Vagina (tissue), 2 donors: ENCODE results near the gene CLEC12A. TPM values are rescaled to one million over a fixed set of nuclear protein-coding genes. Genes with fewer than 3 reads are reported as not detected.

ENCODE experiments used
- DNase-seq, 2 donors: peaks; one replicate each; pipeline ENCODE4 v3.0.0-alpha.2; 2017; ENCODE audit errors: extremely low spot score in 2 of 2
- H3K27ac ChIP-seq: fragments of 200-600 bp; sonication (generic); one replicate; pipeline ENCODE4 v1.5.1; 2019
- H3K27me3 ChIP-seq: fragments of 200-600 bp; sonication (generic); one replicate; pipeline ENCODE4 v1.5.1; 2019
- H3K36me3 ChIP-seq, 2 donors: fragments of 200-600 bp; sonication (generic); one replicate each; pipeline ENCODE4 v1.5.1; 2017 to 2019
- H3K4me1 ChIP-seq: fragments of 200-600 bp; sonication (generic); one replicate; pipeline ENCODE4 v1.5.1; 2019
- H3K4me3 ChIP-seq, 2 donors: fragments of 200-600 bp; sonication (generic); 1 replicate in 1 of 2; 2 replicates in 1 of 2; pipeline ENCODE4 v1.5.1; 2016 to 2019
- H3K9me3 ChIP-seq: fragments of 200-600 bp; sonication (generic); one replicate; pipeline ENCODE4 v1.5.1; 2019
- CTCF ChIP-seq, 3 experiments: fragments of 450-650 bp in 2 of 3; fragments of 200-600 bp in 1 of 3; sonication (generic) in 1 of 3; IDR thresholded peaks; one replicate each; pipeline ENCODE4 v1.5.1; 2017 to 2019; ENCODE audit warnings: antibody characterized with exemption in 3 of 3, mild to moderate bottlenecking in 2 of 3, moderate library complexity in 2 of 3
- POLR2A ChIP-seq, 2 donors: fragments of 450-650 bp; IDR thresholded peaks; one replicate each; pipeline ENCODE4 v1.6.1; 2017; ENCODE audit warnings: antibody characterized with exemption in 2 of 2, mild to moderate bottlenecking in 2 of 2, moderate library complexity in 2 of 2
- POLR2AphosphoS5 ChIP-seq, 2 donors: sonication (generic); formaldehyde crosslinking; IDR thresholded peaks; one replicate each; pipeline ENCODE4 v1.9.0; 2017; ENCODE audit warnings: antibody characterized with exemption in 2 of 2, mild to moderate bottlenecking in 2 of 2, low read depth in 1 of 2; ENCODE audit not compliant: insufficient read depth in 1 of 2
- intact Hi-C: fragments of 100-400 bp; cut with DNase I; formaldehyde crosslinking; loops from one replicate; pipeline ENCODE4 v1.15.1; 2023
- total RNA-seq: library from RNA; depleted of rRNA; stranded (reverse); fragments of >200 nt; gene quantifications from one replicate; pipeline ENCODE4 v1.2.3, GENCODE V29; 2016

CLEC12A gene
- total RNA-seq, 1 donor from 2014 or later = not detected

DNA sequence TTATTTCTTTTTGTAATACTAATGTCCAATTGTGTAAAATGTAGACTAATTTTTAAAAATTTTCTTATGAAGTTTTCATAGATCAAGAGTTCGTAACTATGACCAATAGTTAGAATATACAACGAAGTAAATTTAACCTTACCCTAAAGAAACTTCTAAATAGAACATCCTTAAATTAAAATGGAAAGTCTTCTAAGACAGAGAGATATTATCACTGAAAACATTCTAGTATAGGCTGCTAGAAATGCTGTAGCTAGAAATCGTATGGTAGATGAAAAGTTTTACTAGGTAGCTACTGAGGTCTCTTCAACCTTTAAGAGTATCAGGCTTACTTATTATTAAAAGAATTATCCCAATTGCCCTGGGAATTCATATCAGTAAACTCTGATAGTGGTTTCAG lies 40.0 kb upstream of the CLEC12A start:
- no peak overlapping the region for H3K27ac ChIP-seq
- no peaks in the 10 kb centered on the region for H3K4me1 ChIP-seq
- intact Hi-C loops = no loop called here
- no peak for TF ChIP-seq POLR2A (IDR thresholded peaks at IDR 0.05)
- TF ChIP-seq CTCF (IDR thresholded peaks at IDR 0.05) = no peak
- TF ChIP-seq POLR2AphosphoS5 (IDR thresholded peaks at IDR 0.05; ENCODE audit: insufficient read depth in 1 of 2, low read depth in 1 of 2) = no peak
- H3K4me3 ChIP-seq = no peak overlapping the region
- DNase-seq = no peak
- H3K9me3 ChIP-seq = no peaks in the 10 kb centered on the region
- no peaks in the 10 kb centered on the region for H3K36me3 ChIP-seq
- no peaks in the 10 kb centered on the region for H3K27me3 ChIP-seq

DNA sequence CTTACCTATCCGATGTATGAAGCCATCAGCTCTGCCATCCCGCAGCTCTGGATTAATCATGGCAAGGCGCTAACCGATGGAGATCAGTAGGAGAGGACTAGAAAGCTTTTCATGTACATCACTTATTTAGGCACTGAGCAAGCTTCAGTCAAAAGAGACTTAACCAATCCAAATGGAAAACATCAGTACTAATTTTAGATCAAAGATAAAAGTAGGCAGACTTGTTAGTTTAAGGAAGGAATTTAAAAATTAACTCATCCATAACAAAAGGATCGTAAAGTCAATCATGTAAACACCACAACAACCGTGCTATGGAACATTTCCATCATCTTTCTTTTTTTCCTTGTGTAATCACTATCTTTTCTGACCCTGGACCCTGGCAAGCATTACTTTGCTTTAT lies 38.9 kb upstream of the CLEC12A start, which contains the start of gene CLEC2A:
Gene CLEC2A, minus strand, starts transcription at position 101 of the 400 bp plus-strand sequence. Its CDS starts 41 bp downstream, at position 60.
- no peak within 1 kb of the TSS for H3K4me3 ChIP-seq
- intact Hi-C loops = no loop called here
- H3K9me3 ChIP-seq = no peaks in the 10 kb centered on the region
- no peak within 1 kb of the TSS for H3K27ac ChIP-seq
- H3K36me3 ChIP-seq = no peaks in the 10 kb centered on the region
- no peak for DNase-seq
- TF ChIP-seq CTCF (IDR thresholded peaks at IDR 0.05) (no peak), POLR2AphosphoS5 (IDR thresholded peaks at IDR 0.05; ENCODE audit: insufficient read depth in 1 of 2, low read depth in 1 of 2) (no peak), POLR2A (IDR thresholded peaks at IDR 0.05) (no peak)
- no peaks in the 10 kb centered on the region for H3K4me1 ChIP-seq
- H3K27me3 ChIP-seq = no peaks in the 10 kb centered on the region

GRCh38 chr12:9933958-9934357 lies 37.3 kb upstream of the CLEC12A start:
- no peaks in the 10 kb centered on the region for H3K36me3 ChIP-seq
- no peak for DNase-seq
- intact Hi-C loops = no loop called here
- TF ChIP-seq POLR2A (IDR thresholded peaks at IDR 0.05) (no peak), CTCF (IDR thresholded peaks at IDR 0.05) (no peak), POLR2AphosphoS5 (IDR thresholded peaks at IDR 0.05; ENCODE audit: insufficient read depth in 1 of 2, low read depth in 1 of 2) (no peak)
- no peak overlapping the region for H3K27ac ChIP-seq
- no peak overlapping the region for H3K4me3 ChIP-seq
- no peaks in the 10 kb centered on the region for H3K27me3 ChIP-seq
- no peaks in the 10 kb centered on the region for H3K4me1 ChIP-seq
- H3K9me3 ChIP-seq = no peaks in the 10 kb centered on the region

DNA sequence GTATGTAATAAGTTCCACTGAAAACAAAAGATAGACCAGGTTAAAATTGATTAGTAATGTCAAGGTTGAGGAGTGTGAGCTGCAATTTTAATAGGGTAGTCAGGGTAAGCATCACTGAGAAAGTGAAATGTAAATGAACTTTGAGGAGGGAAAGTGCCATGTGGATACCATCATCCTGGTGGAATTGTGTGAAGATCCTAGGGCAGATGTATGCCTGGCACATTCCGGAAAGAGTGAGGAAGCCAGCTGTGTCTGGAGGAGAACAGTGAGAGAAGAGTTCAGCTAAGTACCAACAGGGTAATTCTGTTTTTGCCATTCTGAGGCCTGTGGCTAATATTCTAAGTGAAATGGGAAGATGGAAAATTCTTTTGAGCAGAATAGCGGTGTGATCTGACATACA lies 36.2 kb upstream of the CLEC12A start:
- TF ChIP-seq POLR2A (IDR thresholded peaks at IDR 0.05) (no peak), POLR2AphosphoS5 (IDR thresholded peaks at IDR 0.05; ENCODE audit: insufficient read depth in 1 of 2, low read depth in 1 of 2) (no peak), CTCF (IDR thresholded peaks at IDR 0.05) (no peak)
- DNase-seq = no peak
- H3K36me3 ChIP-seq = no peaks in the 10 kb centered on the region
- intact Hi-C loops = no loop called here
- no peak overlapping the region for H3K27ac ChIP-seq
- no peaks in the 10 kb centered on the region for H3K9me3 ChIP-seq
- H3K4me1 ChIP-seq = no peaks in the 10 kb centered on the region
- H3K27me3 ChIP-seq = no peaks in the 10 kb centered on the region
- no peak overlapping the region for H3K4me3 ChIP-seq

DNA sequence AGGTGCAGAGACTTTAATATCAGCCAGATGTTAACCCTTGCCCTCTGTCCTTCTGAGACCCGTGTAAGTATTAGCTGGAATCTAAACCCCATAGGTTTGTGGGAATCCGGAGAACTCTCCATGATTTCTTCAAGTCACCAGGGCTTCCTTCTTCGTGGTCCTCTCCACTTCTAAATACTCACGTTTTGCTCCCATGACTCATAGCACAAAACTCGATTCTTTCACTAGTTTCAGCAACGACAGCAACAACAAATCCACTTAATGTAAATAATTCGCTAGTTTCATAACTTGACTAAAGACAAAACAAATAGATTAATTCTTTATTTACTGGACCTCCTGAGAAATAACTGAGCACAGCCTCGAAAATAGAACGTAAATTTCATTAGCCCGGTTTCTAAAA lies 34.6 kb upstream of the CLEC12A start:
- H3K36me3 ChIP-seq = no peaks in the 10 kb centered on the region
- intact Hi-C loops = no loop called here

More for the DNA sequence above, 34.6 kb upstream of the CLEC12A start:
- no peak overlapping the region for H3K27ac ChIP-seq
- no peaks in the 10 kb centered on the region for H3K4me1 ChIP-seq
- H3K9me3 ChIP-seq = no peaks in the 10 kb centered on the region
- DNase-seq = no peak
- no peak overlapping the region for H3K4me3 ChIP-seq
- no peak for TF ChIP-seq POLR2AphosphoS5 (IDR thresholded peaks at IDR 0.05; ENCODE audit: insufficient read depth in 1 of 2, low read depth in 1 of 2)
- no peak for TF ChIP-seq CTCF (IDR thresholded peaks at IDR 0.05)
- no peak for TF ChIP-seq POLR2A (IDR thresholded peaks at IDR 0.05)
- no peaks in the 10 kb centered on the region for H3K27me3 ChIP-seq
